Measurements from ENCODE around the gene MCRS1. TPM values are rescaled to one million over a fixed set of nuclear protein-coding genes. Genes with fewer than 3 reads are reported as not detected.

Gene MCRS1
- total RNA-seq: 52.9 and 55.5 TPM in 2 replicates

GRCh38 chr12:49567611-49568441 is at the start of gene MCRS1:
Gene MCRS1 (minus strand): TSS chr12:49568142. CDS start chr12:49566731, 1,411 bp downstream.

GRCh38 chr12:49605539-49605938 is 37.6 kb upstream of the MCRS1 start, which contains the start of gene FAM186B:
Gene FAM186B (minus strand): TSS chr12:49605639. CDS start chr12:49605477, 162 bp downstream.

GRCh38 chr12:49538510-49539403 is 29.2 kb downstream of the MCRS1 start, which contains the start of gene KCNH3:
Gene KCNH3 (plus strand): TSS chr12:49539030. CDS start chr12:49539417, 387 bp downstream.

Other genes with a start within 250 kb of the MCRS1 start
- gene TROAP, start 244.9 kb downstream of the MCRS1 start, total RNA-seq: 5.3 and 12.5 TPM in 2 replicates
- gene C1QL4, start 231.0 kb downstream of the MCRS1 start, total RNA-seq: under 0.01 TPM in 1 of 2 replicates, not detected in the other
- gene DNAJC22, start 221.3 kb downstream of the MCRS1 start, total RNA-seq: 0.16 and 0.94 TPM in 2 replicates
- 20.2 and 31.6 TPM in 2 replicates for gene SPATS2, start 200.7 kb downstream of the MCRS1 start, total RNA-seq
- 0.06 TPM in 1 of 2 replicates, not detected in the other for gene KCNH3, start 29.1 kb downstream of the MCRS1 start, total RNA-seq
- gene FAM186B, start 37.5 kb upstream of the MCRS1 start, total RNA-seq: under 0.01 and 0.06 TPM in 2 replicates
- 2.1 and 5.3 TPM in 2 replicates for gene PRPF40B, start 55.4 kb upstream of the MCRS1 start, total RNA-seq
- gene FMNL3, start 139.3 kb upstream of the MCRS1 start, total RNA-seq: 61.7 and 123 TPM in 2 replicates
- 281 and 443 TPM in 2 replicates for gene TMBIM6, start 173.4 kb upstream of the MCRS1 start, total RNA-seq

Measured in bladder microvascular endothelial cell (primary cell).